ENCODE data around the gene OSBPL6.

OSBPL6 gene

GRCh38 chr2:178277741-178278197 lies 83.5 kb downstream of the OSBPL6 start:
- Histone ChIP-seq H4K20me1 (ENCODE audit: insufficient read depth, low read length, poor library complexity, severe bottlenecking) (no peaks in the 10 kb centered on the region), H3K4me3 (ENCODE audit: low read length, poor library complexity, severe bottlenecking) (no peak overlapping the region), H3K27me3 (ENCODE audit: insufficient read depth, low read length, poor library complexity, severe bottlenecking) (no peaks in the 10 kb centered on the region), H3K4me1 (ENCODE audit: insufficient read depth, low read length, poor library complexity, severe bottlenecking) (no peaks in the 10 kb centered on the region), H3K9ac (ENCODE audit: low read depth, low read length, poor library complexity, severe bottlenecking) (no peak overlapping the region), H3K36me3 (ENCODE audit: insufficient read depth, low read length) (no peaks in the 10 kb centered on the region), H2AFZ (ENCODE audit: low read length) (0 out of 2 replicates have a peak overlapping the region, but pooled peaks have one; percentile 53), H3K79me2 (ENCODE audit: insufficient read depth, low read length) (no peaks in the 10 kb centered on the region), H3F3A (ENCODE audit: low read depth) (no peaks in the 10 kb centered on the region), H3K9me3 (ENCODE audit: insufficient read depth, low read depth, low read length) (no peaks in the 10 kb centered on the region), H3K4me2 (ENCODE audit: low read depth, low read length, poor library complexity, severe bottlenecking) (no peak overlapping the region), H3K9me2 (replicated peaks; ENCODE audit: low read depth, low read length) (no peaks in the 10 kb centered on the region)
- TF ChIP-seq CTCF (conservative IDR thresholded peaks at IDR 0.05; ENCODE audit: low read length) = no peak
- TF ChIP-seq EZH2phosphoT487 (IDR thresholded peaks at IDR 0.05; ENCODE audit: borderline replicate concordance) = no peak

GRCh38 chr2:178279142-178279541 lies 84.8 kb downstream of the OSBPL6 start:
- H3K79me2 ChIP-seq (ENCODE audit: insufficient read depth, low read length) = no peaks in the 10 kb centered on the region
- H3K4me3 ChIP-seq (ENCODE audit: low read length, poor library complexity, severe bottlenecking) = no peak overlapping the region
- no peaks in the 10 kb centered on the region for H3K9me3 ChIP-seq (ENCODE audit: insufficient read depth, low read depth, low read length)
- no peak overlapping the region for H3K4me2 ChIP-seq (ENCODE audit: low read depth, low read length, poor library complexity, severe bottlenecking)
- H3K9me2 ChIP-seq (replicated peaks; ENCODE audit: low read depth, low read length) = no peaks in the 10 kb centered on the region
- no peaks in the 10 kb centered on the region for H3K4me1 ChIP-seq (ENCODE audit: insufficient read depth, low read length, poor library complexity, severe bottlenecking)
- TF ChIP-seq EZH2phosphoT487 (IDR thresholded peaks at IDR 0.05; ENCODE audit: borderline replicate concordance) = no peak
- TF ChIP-seq CTCF (conservative IDR thresholded peaks at IDR 0.05; ENCODE audit: low read length) = no peak
- no peaks in the 10 kb centered on the region for H3K27me3 ChIP-seq (ENCODE audit: insufficient read depth, low read length, poor library complexity, severe bottlenecking)
- no peak overlapping the region for H3K9ac ChIP-seq (ENCODE audit: low read depth, low read length, poor library complexity, severe bottlenecking)
- H2AFZ ChIP-seq (ENCODE audit: low read length) = no peak overlapping the region
- H3K36me3 ChIP-seq (ENCODE audit: insufficient read depth, low read length) = no peaks in the 10 kb centered on the region
- H4K20me1 ChIP-seq (ENCODE audit: insufficient read depth, low read length, poor library complexity, severe bottlenecking) = no peaks in the 10 kb centered on the region
- no peaks in the 10 kb centered on the region for H3F3A ChIP-seq (ENCODE audit: low read depth)

- no peak overlapping the region for H3K4me3 ChIP-seq (ENCODE audit: low read length, poor library complexity, severe bottlenecking)
- H3K27me3 ChIP-seq (ENCODE audit: insufficient read depth, low read length, poor library complexity, severe bottlenecking) = no peaks in the 10 kb centered on the region
- no peak overlapping the region for H3K4me2 ChIP-seq (ENCODE audit: low read depth, low read length, poor library complexity, severe bottlenecking)
Measured at GRCh38 chr2:178279636-178280035, 85.3 kb downstream of the OSBPL6 start.

More at GRCh38 chr2:178279636-178280035, 85.3 kb downstream of the OSBPL6 start:
- H3K9me2 ChIP-seq (replicated peaks; ENCODE audit: low read depth, low read length) = no peaks in the 10 kb centered on the region
- no peak overlapping the region for H2AFZ ChIP-seq (ENCODE audit: low read length)
- H3K9ac ChIP-seq (ENCODE audit: low read depth, low read length, poor library complexity, severe bottlenecking) = no peak overlapping the region
- TF ChIP-seq CTCF (conservative IDR thresholded peaks at IDR 0.05; ENCODE audit: low read length) (no peak), EZH2phosphoT487 (IDR thresholded peaks at IDR 0.05; ENCODE audit: borderline replicate concordance) (no peak)
- no peaks in the 10 kb centered on the region for H3K79me2 ChIP-seq (ENCODE audit: insufficient read depth, low read length)
- peaks cover 3% of the 10 kb centered on the region for H3K4me1 ChIP-seq (ENCODE audit: insufficient read depth, low read length, poor library complexity, severe bottlenecking)
- no peaks in the 10 kb centered on the region for H3F3A ChIP-seq (ENCODE audit: low read depth)
- H4K20me1 ChIP-seq (ENCODE audit: insufficient read depth, low read length, poor library complexity, severe bottlenecking) = no peaks in the 10 kb centered on the region
- no peaks in the 10 kb centered on the region for H3K9me3 ChIP-seq (ENCODE audit: insufficient read depth, low read depth, low read length)
- H3K36me3 ChIP-seq (ENCODE audit: insufficient read depth, low read length) = no peaks in the 10 kb centered on the region
